NCI-H1436 treated with DMSO at 0.1 percent for 48 hours (cell line): ENCODE measurements around the gene DTNA.
"Not testable (repeated sequence)": the region's sequence is repeated elsewhere in the genome, so short reads cannot be mapped to it uniquely, and the experiment has no call there.

Experiments
- DNase-seq: peaks from one replicate; lab custom pipeline; 2025; lab: John Stamatoyannopoulos, UW

The DTNA gene

DNA sequence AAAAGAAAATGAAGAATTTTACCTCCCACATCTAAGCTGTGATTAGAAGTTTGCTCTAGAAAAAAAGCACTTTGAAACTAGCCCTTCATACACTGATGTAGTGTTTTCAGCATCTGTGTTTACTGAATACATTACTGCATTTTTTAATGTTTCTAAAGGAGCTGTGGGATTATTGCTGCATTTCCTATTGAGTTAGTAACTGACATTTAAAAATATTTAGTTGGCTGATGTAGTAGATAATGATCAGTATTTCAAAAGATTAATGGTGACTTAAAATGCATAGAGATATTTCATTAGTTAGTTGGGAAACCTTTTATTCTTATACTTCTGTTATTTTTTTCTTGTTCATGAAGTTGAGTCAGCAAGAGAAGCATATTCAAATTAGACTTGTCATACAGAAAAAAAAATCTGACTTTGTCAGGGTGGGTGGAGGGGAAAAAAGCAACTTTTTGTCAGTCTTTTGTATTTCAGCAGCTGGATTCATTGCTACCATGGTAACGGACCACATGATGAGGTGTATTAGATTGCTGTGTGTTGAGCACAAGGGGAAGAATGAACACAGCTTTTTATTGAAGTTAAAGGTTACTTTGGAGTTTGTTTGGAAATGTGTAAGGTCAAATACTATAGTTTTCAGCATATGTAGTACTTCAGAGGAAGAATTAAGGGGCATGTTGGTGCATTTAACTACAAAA, at the start of gene DTNA:
DTNA (plus strand) TSS at position 549 of the 692 bp plus-strand sequence. CDS start 45,679 bp downstream, outside the sequence.
- no peak for DNase-seq

DNA sequence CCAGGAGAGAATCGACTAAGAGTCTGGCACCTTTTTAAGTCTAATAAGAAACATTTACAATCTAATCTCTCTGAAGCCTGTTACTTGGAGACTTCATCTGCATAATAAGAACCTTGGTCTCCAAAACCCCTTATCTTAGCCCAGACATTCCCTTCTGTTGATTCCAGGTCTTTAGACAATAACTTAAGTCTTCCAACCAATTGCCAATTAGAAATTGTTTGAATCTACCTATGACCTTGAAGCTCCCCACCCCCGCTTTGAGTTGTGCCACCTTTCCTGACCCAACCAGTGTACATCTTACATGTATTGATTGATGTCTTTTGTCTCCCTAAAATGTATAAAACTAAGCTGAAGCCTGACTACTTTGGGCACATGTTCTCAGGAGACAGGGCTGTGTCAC, 49.5 kb upstream of the DTNA start:
- DNase-seq = no peak

DNA sequence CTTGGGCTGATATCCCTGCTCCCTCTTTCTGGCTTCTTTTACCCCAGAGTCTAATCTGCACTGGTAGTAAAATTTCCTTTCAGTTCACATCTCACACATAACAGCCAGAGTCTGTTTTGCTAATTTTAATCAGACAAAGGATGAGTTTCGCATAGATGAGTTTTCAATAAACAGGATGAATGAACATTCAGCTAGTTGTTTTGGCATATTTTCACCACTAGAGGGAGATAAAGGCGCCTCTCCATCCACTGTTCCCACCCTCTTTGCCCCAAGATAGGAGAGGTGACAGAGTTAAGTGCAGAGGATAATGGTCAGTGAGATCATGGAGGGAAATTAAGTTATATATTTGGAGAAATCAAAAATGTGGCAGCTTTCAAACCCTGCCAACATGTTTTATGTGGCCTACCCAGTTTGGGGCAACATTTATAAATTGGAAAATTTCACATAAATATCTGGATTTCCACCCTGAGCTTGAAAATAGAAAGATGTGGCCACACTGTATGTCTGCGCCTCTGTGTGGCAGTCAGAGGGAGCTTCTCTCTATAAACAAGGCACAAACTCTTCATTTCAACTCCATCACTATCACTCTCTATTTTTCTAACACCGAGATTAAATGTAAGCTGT, 48.5 kb upstream of the DTNA start:
- no peak for DNase-seq

DNA sequence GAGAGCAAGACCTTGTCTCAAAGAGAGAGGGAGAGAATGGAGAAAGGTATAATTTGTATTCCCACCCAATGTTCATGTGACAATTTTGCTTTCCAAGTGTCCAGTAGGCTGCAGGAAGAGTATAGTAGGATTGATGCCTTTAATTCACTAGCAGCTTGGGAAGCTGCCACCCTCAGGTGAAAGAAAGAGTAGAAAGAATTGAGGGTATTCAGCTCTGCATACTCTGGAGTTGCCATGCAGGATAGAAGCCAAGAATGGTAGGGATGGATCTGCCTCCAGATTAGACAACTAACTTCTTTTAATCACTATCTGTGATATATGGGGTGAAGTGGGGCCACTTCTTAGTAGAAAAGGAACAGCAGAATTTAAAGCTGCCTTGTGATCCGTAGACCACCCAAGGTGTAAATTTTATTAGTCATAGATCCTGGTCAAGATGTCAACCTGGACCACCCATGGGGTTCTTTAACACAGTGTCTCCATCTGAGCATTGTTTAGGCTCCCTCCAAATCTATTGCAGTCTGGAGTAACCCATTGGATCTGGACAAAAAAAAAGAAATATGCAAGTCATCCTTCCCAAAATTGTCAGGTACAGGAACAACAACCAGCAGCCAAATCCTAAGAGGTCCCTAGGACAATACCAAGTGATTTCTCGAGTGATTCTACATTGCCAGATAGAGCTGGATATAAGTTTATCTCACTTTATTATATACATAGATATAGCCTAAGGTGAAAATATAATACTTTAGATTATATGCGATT, 33.1 kb upstream of the DTNA start:
- no peak for DNase-seq

DNA sequence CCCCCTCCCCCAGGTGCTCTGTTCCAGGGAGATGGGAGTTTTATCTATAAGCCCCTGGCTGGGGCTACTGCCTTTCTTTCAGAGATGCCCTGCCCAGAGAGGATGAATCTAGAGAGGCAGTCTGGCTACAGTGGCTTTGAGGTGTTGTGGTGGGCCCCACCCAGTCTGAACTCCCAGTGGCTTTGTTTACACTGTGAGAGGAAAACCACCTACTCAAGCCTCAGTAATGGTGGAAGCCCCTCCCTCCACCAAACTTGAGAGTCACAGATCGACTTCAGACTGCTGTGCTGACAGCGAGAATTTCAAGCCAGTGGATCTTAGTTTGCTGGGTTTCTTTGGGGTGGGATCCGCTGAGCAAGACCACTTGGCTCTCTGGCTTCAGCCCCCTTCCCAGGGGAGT, 20.3 kb upstream of the DTNA start:
- not testable (repeated sequence) for DNase-seq

DNA sequence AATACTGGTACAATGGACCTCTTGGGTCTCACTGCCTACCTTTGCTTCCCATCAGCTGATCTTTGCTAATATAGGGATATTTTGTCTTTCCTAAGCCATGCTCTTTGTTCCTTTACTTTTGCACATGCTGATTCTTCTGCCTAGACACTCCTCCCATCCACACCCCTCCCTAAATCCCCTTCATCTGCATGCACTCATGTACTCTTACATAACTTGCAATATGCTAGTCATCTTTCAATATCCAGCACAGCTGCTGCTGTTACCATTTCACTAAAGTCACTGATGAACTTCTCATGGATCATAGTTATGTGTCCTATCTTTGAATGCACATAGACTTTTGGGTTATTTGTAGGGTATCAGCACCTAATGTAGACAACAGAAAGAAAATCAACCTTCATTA, 18.5 kb upstream of the DTNA start:
- DNase-seq = no peak

DNA sequence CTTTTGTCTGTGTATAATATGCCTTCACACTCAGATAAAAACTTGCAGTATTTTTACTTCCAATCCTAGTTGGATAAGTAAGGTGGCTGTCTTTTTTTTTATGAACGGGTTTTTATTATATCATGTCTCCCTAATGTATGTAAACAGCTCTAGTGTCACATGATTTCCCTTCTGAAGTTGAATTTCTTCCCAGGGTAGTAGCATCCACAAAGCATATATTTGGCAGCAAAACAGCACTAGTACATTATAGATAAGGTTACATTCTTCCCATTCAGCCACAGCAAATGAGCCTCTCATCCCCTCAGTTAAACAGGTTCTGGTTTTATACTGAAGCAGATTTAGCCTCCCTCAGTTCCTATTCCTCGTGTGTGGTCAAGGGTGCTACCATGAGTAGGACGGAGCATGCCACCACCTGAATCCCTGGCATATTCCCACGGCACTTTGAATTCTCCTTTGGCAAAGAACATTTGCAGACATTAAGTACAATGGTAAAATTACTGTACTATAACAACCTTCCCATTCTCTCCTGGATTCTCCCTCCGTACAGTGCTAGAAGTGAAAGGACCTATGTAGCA, 15.4 kb upstream of the DTNA start:
- no peak for DNase-seq

DNA sequence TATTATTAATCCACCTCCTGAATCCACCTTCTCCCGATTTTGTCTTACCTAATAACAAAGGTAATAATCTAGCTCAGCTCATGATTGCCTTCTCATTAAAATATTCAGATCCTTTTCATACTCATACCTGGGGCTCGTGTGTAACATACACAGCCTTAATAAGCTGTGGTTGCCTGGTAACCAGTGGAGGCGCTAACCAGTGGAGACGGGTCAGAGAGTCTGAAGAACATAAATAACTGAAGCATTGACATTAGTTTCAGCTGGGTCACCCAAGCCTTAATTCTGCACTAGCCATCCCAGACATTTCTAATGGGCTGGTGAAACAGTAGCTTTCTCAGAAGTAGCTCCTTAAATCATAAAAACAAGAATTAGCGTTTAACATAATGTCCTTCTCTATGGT, 14.8 kb upstream of the DTNA start:
- no peak for DNase-seq

DNA sequence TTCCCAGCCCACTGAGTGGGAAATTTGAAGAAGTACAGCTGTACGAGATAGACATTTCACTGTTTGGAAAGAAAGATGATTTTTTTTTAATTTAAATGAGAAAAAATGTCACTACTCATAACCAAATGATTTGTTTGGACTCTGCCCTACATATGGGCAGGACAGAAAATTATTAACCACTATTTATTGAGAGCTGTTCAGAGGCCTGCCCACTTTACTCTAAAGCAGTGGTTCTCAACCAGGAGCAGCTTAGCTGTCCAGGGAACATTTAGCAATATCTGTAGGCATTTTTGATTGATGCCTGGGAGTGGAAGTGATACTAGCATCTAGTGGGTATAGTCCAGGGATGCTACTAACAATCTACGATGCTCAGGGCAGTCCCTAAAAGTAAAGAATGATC, 13.4 kb upstream of the DTNA start:
- DNase-seq = no peak

DNA sequence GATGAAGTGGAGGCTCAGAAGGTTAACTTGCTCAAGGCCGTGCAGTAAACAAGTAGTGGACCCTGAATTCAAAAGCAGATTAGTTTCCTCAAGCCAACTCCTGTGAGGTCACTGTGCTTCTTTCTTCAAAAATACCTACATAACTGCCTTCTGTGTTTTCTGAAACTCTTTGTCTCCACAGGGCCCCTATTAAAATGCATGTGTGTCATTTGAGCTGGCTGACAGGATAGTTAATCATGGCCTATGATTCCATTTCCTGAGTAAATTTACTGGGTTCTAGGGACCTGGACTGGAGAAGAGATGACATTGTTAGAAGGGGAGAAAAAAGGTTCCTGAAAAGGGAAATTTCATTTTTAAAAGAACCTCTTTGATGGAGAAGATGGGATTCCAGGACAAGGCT, 12.9 kb upstream of the DTNA start:
- no peak for DNase-seq

DNA sequence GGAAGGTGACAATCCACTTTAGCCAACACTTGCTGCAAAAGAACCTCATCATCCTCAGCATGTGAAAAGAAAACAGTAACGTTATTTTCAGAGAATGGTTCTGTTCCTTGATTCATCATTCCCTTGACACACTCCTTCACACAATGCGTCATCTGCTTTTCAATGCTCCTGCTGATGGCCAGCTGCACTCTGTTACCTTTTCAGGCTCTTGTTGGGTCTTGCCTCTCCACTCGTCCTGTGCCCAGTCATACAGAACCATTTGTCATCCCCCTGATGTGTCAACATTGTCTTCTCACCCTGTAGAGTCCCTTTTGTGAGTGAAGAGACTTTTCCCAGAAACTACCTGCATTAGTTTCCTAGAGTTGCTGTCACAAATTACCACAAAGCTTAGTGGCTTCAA, 12.2 kb upstream of the DTNA start:
- no peak for DNase-seq

DNA sequence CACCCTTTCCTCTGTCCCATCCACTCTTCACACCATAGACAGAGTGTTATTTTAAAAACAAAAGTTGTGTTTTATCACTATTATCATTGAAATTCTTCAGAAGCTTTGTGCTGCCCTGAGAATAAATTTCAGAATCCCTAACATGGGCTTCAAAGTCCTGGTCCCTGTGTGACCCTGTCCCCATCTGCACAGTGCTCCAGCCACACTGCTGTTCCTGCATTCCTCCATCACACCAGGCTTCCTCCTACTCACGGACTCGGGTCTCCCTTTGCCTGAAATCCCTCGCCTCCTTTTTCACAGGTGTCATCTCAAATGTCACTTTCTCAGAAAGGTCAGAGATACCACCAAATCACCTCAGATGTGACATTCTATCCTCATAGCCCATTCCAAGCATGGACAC, 8.2 kb upstream of the DTNA start:
- no peak for DNase-seq

DNA sequence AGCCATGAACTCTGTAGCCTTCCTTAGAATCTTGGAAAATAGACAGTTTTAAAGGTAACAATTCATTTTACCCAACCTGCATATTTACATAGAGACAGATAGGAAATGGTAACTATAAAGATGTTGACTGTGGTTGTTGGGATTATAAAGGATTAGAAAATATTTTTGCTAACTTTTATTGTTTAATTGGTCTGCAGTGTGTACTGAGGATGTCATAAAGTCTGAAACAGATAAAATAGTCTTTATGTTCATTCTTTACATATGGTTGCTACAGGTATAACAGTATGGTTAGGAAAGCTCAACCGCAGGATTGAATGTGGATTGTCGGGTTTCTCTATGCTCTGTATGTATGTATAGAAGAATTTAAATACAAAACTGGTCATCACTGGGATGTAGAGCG, 7.3 kb upstream of the DTNA start:
- no peak for DNase-seq

DNA sequence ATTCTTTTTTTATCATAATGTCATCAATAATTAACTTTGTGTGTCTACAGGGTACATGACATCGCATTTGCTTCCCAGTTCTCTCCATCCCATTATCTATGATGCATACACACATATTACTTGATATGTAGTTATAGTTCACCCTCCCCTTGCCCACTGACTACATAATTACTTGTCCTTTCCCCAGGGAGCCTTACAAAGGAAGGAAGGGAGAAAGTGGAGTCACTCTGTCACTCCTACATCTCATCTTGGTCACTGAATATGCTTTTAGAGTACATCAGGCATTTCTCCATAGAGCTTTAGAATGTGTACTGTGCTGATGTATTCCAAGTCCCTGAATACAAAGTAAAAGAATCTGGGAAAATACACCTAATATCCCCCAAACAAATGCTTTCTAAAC, 6.0 kb upstream of the DTNA start:
- DNase-seq = no peak

DNA sequence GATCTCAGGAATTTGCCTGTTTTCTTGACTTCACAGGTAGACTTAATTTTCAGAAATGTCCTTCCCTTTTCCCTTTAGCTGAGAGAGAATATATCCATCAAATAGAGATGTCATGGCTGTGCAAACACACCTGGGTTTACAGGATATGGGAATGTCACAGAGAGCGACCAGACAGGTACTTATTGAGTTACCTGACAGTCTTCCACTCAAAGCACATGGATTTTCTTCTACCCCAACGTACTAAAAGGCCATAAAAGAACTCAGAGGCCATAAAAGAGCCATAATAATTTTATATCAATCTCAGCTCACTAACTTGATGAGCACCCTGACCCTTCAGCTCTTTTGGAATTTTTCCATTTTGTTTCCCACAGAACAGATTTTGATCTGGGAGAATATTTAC, 5.3 kb upstream of the DTNA start:
- no peak for DNase-seq

DNA sequence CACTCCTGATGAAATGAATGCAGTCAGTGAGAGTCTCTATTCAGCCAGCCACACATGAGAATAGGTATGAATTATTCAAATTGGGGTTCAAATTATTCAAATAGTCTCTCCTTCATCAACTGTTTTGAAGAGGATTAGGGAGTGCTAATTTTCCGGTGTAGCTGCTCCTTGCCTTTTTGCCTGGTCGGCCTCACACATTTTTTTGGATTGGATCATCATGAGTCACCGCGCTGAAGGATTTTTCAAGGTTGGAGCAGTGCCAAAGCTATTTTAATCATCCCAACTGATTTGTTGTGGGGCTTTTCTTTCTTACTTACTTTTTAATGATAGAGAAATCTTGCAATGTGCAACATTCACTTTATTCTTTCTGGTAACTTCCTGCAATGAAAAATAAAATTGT, 2.4 kb upstream of the DTNA start:
- DNase-seq = peak; percentile 99

DNA sequence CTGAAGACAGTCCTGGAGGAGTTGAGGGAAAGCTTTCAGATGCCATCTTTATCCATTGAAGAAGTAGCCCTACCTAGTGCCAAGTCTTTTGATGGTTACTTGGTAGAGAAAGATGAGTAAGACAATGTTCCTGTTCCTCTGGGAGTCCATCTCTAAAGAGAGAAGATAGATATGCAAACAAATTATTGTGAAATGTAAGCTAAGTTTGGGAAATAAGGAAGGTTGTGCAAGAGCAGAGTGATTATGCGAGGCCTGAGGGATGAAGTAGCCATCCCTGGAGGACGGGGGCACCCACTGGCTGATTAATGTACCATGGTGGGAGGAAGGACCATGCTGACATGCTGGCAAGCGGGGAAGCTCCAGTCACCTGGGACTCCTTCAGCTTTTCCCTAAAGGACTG, 994 bp upstream of the DTNA start:
- DNase-seq = no peak

DNA sequence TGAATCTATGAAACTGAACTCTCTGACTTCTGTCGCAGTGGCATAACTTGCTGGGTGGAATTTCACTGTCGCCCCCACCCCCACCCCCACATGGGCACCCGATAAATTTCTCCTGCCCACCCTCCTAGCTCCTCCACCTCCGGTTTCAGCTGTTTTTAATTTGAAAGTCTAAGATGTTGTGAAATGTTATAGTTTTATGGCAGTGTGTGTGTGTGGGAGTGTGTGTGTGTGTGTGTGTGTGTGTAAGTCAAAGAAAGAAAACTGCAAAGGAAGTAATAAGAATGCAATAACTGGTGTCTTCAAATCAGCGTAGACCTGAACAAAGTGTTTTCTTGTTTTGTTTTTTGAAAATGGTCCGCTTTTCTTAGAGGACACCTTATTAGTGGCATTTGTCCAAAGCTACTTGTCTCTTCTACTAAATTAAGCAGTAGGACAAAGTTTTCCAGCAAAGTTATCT, 388 bp downstream of the DTNA start:
- no peak for DNase-seq

DNA sequence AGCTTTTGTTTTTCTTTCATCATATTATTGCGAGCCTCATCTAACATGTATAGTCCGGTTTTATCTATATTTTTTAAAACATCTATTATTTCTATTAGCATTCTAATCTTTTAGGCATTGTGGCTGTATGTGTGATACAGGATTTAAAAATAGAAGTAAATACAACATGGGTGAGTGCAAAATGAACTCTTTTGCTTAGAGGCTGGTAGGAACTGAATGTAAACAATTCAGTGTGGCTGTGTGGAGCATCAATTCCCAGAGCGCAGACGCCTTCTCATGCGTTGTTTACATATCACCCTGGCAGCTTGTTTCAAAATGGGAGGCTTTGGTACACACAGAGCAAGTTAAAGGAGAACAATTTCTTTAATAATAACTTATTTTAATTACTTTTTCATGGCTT, 836 bp downstream of the DTNA start:
- DNase-seq = peak; percentile 29

DNA sequence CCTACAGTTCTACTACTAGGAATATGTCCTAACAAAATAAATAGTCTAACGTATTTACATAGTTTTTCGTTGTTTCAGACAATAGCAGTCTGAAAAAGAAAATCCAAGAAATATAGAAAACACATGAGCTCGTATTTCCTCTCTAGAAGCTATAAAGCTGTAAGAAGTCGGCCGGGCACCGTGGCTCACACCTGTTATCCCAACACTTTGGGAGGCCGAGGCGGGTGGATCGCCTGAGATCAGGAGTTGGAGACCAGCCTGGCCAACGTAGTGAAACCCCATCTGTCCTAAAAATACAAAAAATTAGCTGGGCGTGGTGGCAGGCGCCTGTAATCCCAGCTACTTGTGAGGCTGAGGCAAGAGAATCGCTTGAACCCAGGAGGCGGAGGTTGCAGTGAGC, 6.0 kb downstream of the DTNA start:
- not testable (repeated sequence) for DNase-seq

DNA sequence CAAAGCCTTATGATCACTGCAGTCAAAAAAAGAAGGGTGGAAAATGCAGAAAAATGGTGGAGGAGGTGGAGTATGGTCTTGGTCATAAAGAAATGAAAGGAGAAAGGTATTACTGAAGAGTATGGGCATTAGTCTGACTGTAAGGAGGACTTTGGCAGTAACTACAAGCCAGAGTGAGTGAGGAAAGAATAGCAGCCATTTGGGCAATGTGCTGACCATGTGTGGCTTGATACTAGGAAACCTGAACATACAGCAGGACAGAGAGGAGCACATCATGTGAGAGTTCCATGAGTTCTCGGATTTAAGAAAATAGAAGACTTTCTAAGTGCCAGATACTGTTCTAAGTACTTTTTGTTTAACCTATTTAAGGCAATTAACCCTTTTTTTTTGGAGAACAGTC, 8.5 kb downstream of the DTNA start:
- DNase-seq = no peak

DNA sequence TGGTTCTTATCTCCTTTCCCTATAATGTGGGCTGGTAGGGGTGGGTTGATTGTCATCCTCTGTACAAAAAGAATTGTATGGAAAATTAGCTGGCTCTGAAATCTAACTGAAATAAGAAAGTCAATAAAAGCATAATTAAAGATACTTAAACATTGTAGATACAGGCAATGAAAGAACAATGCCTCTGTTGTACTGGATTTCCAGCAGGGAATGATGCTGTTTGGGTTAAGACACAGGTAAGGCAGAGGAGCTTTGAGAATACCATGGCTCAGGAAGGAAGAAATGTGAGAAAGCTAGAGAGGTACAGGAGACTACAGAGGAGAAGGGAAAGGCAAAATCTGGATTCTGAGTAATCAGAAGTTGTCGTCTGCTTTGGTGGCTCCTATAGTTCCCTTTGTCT, 10.1 kb downstream of the DTNA start:
- no peak for DNase-seq

DNA sequence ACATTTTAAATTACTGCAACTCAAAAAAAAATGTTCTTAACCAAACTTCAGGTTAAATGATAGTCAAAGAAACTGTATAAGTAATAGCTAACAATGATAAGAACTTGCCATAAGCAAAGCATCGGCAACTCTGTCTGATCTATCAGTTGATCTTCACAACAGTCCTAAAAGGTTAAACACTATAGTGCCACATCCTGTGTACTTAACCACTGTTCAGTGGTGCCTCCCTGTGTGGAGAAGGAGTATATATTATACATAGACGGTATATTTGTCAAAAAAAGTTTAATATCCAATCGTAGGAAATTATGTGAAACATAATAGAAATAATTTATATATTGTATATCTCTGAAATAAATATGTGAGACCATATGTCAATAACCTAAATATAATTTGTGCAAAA, 13.0 kb downstream of the DTNA start:
- no peak for DNase-seq
